HEK293 (cell line): Measurements from ENCODE around the gene ISOC2.
A peak's percentile ranks its signal among the peaks of the same experiment; 100 is the strongest.

Experiments
- CTCF ChIA-PET: fragments of 350-600 bp; formaldehyde crosslinking; extraction: SDS; loops from one replicate; lab custom pipeline; 2021; ENCODE audit warnings: antibody characterized with exemption; lab: Yijun Ruan, JAX
- POLR2A ChIA-PET: fragments of 300-600 bp; formaldehyde crosslinking; extraction: SDS; loops from one replicate; lab custom pipeline; 2020; ENCODE audit warnings: antibody characterized with exemption, inconsistent platforms; lab: Yijun Ruan, JAX
- H3K27ac ChIP-seq: fragments of 200-500 bp; sonication (Bioruptor generic); 2 replicates; pipeline ENCODE4 v1.5.1; 2014; ENCODE audit warnings: low read depth, low read length, control low read depth, inconsistent platforms; ENCODE audit errors: extremely low read depth
- H3K36me3 ChIP-seq, 2 experiments: fragments of 200-500 bp in 1 of 2; sonication (Bioruptor generic) in 1 of 2; 1 replicate in 1 of 2; 2 replicates in 1 of 2; pipeline ENCODE4 v1.5.1; 2014 to 2017; ENCODE audit warnings: inconsistent platforms in 2 of 2, low read length in 2 of 2; ENCODE audit not compliant: control insufficient read depth in 2 of 2, insufficient read depth in 1 of 2
- H3K4me1 ChIP-seq: fragments of 200-500 bp; sonication (Bioruptor generic); 2 replicates; pipeline ENCODE4 v1.5.1; 2014; ENCODE audit warnings: mild to moderate bottlenecking, low read length, inconsistent platforms; ENCODE audit not compliant: control insufficient read depth, insufficient read depth
- H3K4me3 ChIP-seq: 2 replicates; pipeline ENCODE4 v1.5.1; 2011; ENCODE audit warnings: low read depth, mild to moderate bottlenecking, control low read depth, low read length, moderate library complexity
- H3K9me3 ChIP-seq: fragments of 200-500 bp; sonication (Bioruptor generic); 2 replicates; pipeline ENCODE4 v1.5.1; 2014; ENCODE audit warnings: low read depth, low read length, inconsistent platforms; ENCODE audit not compliant: control insufficient read depth, insufficient read depth
- GLI4 ChIP-seq: fragments of 450-650 bp; formaldehyde crosslinking; IDR thresholded peaks from 2 replicates; pipeline ENCODE4 v1.5.1; 2016; ENCODE audit warnings: missing biosample characterization, missing genetic modification characterization
- RBAK ChIP-seq: fragments of 450-650 bp; formaldehyde crosslinking; IDR thresholded peaks from 2 replicates; pipeline ENCODE4 v1.5.1; 2016; ENCODE audit warnings: missing biosample characterization, missing genetic modification characterization
- SP3 ChIP-seq: fragments of 450-650 bp; formaldehyde crosslinking; IDR thresholded peaks from 2 replicates; pipeline ENCODE4 v1.5.1; 2016; ENCODE audit warnings: missing biosample characterization, missing genetic modification characterization
- ZEB2 ChIP-seq: fragments of 450-650 bp; formaldehyde crosslinking; IDR thresholded peaks from 2 replicates; pipeline ENCODE4 v1.5.1; 2016; ENCODE audit warnings: missing biosample characterization, missing genetic modification characterization
- ZFP69B ChIP-seq: fragments of 450-650 bp; formaldehyde crosslinking; IDR thresholded peaks from 2 replicates; pipeline ENCODE4 v1.5.1; 2016; ENCODE audit warnings: missing biosample characterization, missing genetic modification characterization
- ZNF132 ChIP-seq: fragments of 450-650 bp; formaldehyde crosslinking; IDR thresholded peaks from 2 replicates; pipeline ENCODE4 v1.5.1; 2017; ENCODE audit warnings: missing biosample characterization, missing genetic modification characterization, borderline replicate concordance
- ZNF16 ChIP-seq: fragments of 450-650 bp; formaldehyde crosslinking; IDR thresholded peaks from 2 replicates; pipeline ENCODE4 v1.5.1; 2016; ENCODE audit warnings: low read depth, missing biosample characterization, missing genetic modification characterization
- ZNF214 ChIP-seq: fragments of 450-650 bp; formaldehyde crosslinking; IDR thresholded peaks from 2 replicates; pipeline ENCODE4 v1.5.1; 2017; ENCODE audit warnings: missing biosample characterization, mild to moderate bottlenecking, missing genetic modification characterization, borderline replicate concordance
- ZNF292 ChIP-seq: fragments of 450-650 bp; formaldehyde crosslinking; IDR thresholded peaks from 2 replicates; pipeline ENCODE4 v1.5.1; 2016; ENCODE audit warnings: low read depth, missing biosample characterization, missing genetic modification characterization, borderline replicate concordance
- ZNF302 ChIP-seq: fragments of 450-650 bp; formaldehyde crosslinking; IDR thresholded peaks from 2 replicates; pipeline ENCODE4 v1.5.1; 2016; ENCODE audit warnings: missing biosample characterization, missing genetic modification characterization, low read depth
- ZNF366 ChIP-seq: fragments of 450-650 bp; formaldehyde crosslinking; conservative IDR thresholded peaks from 2 replicates; pipeline ENCODE4 v1.5.1; 2016; ENCODE audit warnings: missing biosample characterization, missing genetic modification characterization
- ZNF426 ChIP-seq: fragments of 450-650 bp; formaldehyde crosslinking; IDR thresholded peaks from 2 replicates; pipeline ENCODE4 v1.5.1; 2017; ENCODE audit warnings: missing biosample characterization, missing genetic modification characterization, mild to moderate bottlenecking, inconsistent platforms, moderate library complexity
- ZNF433 ChIP-seq: fragments of 450-650 bp; formaldehyde crosslinking; IDR thresholded peaks from 2 replicates; pipeline ENCODE4 v1.5.1; 2016; ENCODE audit warnings: missing biosample characterization, missing genetic modification characterization, low read depth
- ZNF521 ChIP-seq: fragments of 450-650 bp; formaldehyde crosslinking; IDR thresholded peaks from 2 replicates; pipeline ENCODE4 v1.5.1; 2017; ENCODE audit warnings: missing biosample characterization, mild to moderate bottlenecking, missing genetic modification characterization
- ZNF544 ChIP-seq: fragments of 450-650 bp; formaldehyde crosslinking; IDR thresholded peaks from 2 replicates; pipeline ENCODE4 v1.5.0; 2017; ENCODE audit warnings: missing biosample characterization, missing genetic modification characterization
- ZNF558 ChIP-seq: fragments of 450-650 bp; formaldehyde crosslinking; IDR thresholded peaks from 2 replicates; pipeline ENCODE4 v1.5.1; 2016; ENCODE audit warnings: missing biosample characterization, missing genetic modification characterization
- ZNF571 ChIP-seq: fragments of 450-650 bp; formaldehyde crosslinking; IDR thresholded peaks from 2 replicates; pipeline ENCODE4 v1.5.0; 2017; ENCODE audit warnings: missing biosample characterization, missing genetic modification characterization
- ZNF596 ChIP-seq: fragments of 450-650 bp; IDR thresholded peaks from 2 replicates; pipeline ENCODE4 v1.5.0; 2018; ENCODE audit warnings: missing biosample characterization, mild to moderate bottlenecking, missing genetic modification characterization, moderate library complexity
- ZNF654 ChIP-seq: fragments of 450-650 bp; formaldehyde crosslinking; IDR thresholded peaks from 2 replicates; pipeline ENCODE4 v1.5.1; 2016; ENCODE audit warnings: low read depth, missing biosample characterization, missing genetic modification characterization
- ZNF670 ChIP-seq: fragments of 450-650 bp; formaldehyde crosslinking; IDR thresholded peaks from 2 replicates; pipeline ENCODE4 v1.5.1; 2016; ENCODE audit warnings: missing biosample characterization, missing genetic modification characterization, low read depth
- ZNF785 ChIP-seq: fragments of 450-650 bp; formaldehyde crosslinking; IDR thresholded peaks from 2 replicates; pipeline ENCODE4 v1.5.1; 2016; ENCODE audit warnings: missing biosample characterization, missing genetic modification characterization
- ZNF792 ChIP-seq: fragments of 450-650 bp; formaldehyde crosslinking; IDR thresholded peaks from 2 replicates; pipeline ENCODE4 v1.5.1; 2016; ENCODE audit warnings: missing biosample characterization, missing genetic modification characterization
- ZNF843 ChIP-seq: fragments of 450-650 bp; formaldehyde crosslinking; IDR thresholded peaks from 2 replicates; pipeline ENCODE4 v1.5.1; 2016; ENCODE audit warnings: missing biosample characterization, missing genetic modification characterization
- ZSCAN16 ChIP-seq: fragments of 450-650 bp; formaldehyde crosslinking; IDR thresholded peaks from 2 replicates; pipeline ENCODE4 v1.5.1; 2016; ENCODE audit warnings: missing biosample characterization, missing genetic modification characterization
- ZSCAN30 ChIP-seq: fragments of 450-650 bp; IDR thresholded peaks from 2 replicates; pipeline ENCODE4 v1.5.1; 2018; ENCODE audit warnings: missing biosample characterization, mild to moderate bottlenecking, missing genetic modification characterization, moderate library complexity
- TF ChIP-seq, protein P1 (sequence below): fragments of 450-650 bp; formaldehyde crosslinking; IDR thresholded peaks from 2 replicates; pipeline ENCODE4 v1.5.1; 2016; ENCODE audit warnings: missing biosample characterization, missing genetic modification characterization, low read depth
- TF ChIP-seq, protein P2 (sequence below): fragments of 450-650 bp; formaldehyde crosslinking; IDR thresholded peaks from 2 replicates; pipeline ENCODE4 v1.5.0; 2017; ENCODE audit warnings: missing biosample characterization, missing genetic modification characterization, borderline replicate concordance
- TF ChIP-seq, protein P3 (sequence below): fragments of 450-650 bp; formaldehyde crosslinking; optimal IDR thresholded peaks from 2 replicates; pipeline ENCODE3; 2016; ENCODE audit warnings: missing biosample characterization, mild to moderate bottlenecking, missing genetic modification characterization
- TF ChIP-seq, protein P4 (sequence below): fragments of 450-650 bp; IDR thresholded peaks from 2 replicates; pipeline ENCODE4 v1.5.1; 2018; ENCODE audit warnings: missing biosample characterization, mild to moderate bottlenecking, missing genetic modification characterization

The ISOC2 gene

DNA sequence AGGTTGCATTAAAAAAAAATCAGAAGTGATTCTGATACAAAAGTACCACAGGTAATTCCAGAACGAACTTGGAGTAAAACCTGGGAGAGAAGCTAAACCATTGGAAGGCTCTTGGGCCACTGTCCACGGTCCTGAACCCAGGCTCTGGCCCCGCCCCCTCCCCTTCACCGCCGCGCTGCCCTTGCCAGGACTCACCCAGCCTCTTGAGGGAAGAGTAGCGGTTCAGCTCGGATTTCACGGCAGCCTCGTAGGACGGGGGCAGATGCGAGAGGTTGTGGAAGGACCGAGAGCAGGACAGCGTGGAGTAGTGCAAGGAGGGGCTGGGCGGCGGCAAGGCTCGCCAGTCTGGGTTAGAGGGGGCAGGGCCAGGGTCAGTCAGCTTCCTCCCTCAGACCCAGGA lies 24.0 kb downstream of the ISOC2 start:
- no peaks in the 10 kb centered on the region for H3K36me3 ChIP-seq
- no peaks in the 10 kb centered on the region for H3K9me3 ChIP-seq
- H3K4me1 ChIP-seq = peaks cover 3% of the 10 kb centered on the region; the same call in 1 of the 2 replicates
- POLR2A ChIA-PET = interaction anchor here (0.5 to 1.8 kb wide), 7 partner anchors 24 to 250 kb away, joined by 3 to 13 read pairs (median 3); partner anchors contain the start of genes ISOC2, UBE2S and ZNF628
- CTCF ChIA-PET = interaction anchor here (0.7 to 1.8 kb wide), 7 partner anchors 16 to 358 kb away, joined by 3 to 7 read pairs (median 4); no protein-coding TSS in a partner anchor
- H3K27ac ChIP-seq = no peak overlapping the region
- H3K4me3 ChIP-seq = no peak overlapping the region
- TF ChIP-seq, protein P1, sequence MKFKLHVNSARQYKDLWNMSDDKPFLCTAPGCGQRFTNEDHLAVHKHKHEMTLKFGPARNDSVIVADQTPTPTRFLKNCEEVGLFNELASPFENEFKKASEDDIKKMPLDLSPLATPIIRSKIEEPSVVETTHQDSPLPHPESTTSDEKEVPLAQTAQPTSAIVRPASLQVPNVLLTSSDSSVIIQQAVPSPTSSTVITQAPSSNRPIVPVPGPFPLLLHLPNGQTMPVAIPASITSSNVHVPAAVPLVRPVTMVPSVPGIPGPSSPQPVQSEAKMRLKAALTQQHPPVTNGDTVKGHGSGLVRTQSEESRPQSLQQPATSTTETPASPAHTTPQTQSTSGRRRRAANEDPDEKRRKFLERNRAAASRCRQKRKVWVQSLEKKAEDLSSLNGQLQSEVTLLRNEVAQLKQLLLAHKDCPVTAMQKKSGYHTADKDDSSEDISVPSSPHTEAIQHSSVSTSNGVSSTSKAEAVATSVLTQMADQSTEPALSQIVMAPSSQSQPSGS (tag by site-specific recombination) = no peak
- no peak for TF ChIP-seq ZNF792 (tag by site-specific recombination)
- no peak for TF ChIP-seq ZNF558 (tag by site-specific recombination)
- TF ChIP-seq ZSCAN30 = no peak
- peak; percentile 43 for TF ChIP-seq SP3
- TF ChIP-seq GLI4 (tag by site-specific recombination) = no peak
- no peak for TF ChIP-seq ZNF785 (tag by site-specific recombination)
- no peak for TF ChIP-seq ZNF426
- no peak for TF ChIP-seq ZNF16 (tag by site-specific recombination)
- no peak for TF ChIP-seq ZSCAN16
- no peak for TF ChIP-seq ZNF433
- TF ChIP-seq ZNF292 (tag by site-specific recombination) = no peak
- TF ChIP-seq ZNF843 (tag by site-specific recombination) = no peak
- TF ChIP-seq ZNF571 (tag by site-specific recombination) = no peak
- TF ChIP-seq ZNF596 (tag by site-specific recombination) = no peak
- no peak for TF ChIP-seq ZNF214 (tag by site-specific recombination)
- 0 out of 2 replicates have a peak, but pooled peaks have one; percentile 17 for TF ChIP-seq ZEB2 (tag by site-specific recombination)
- TF ChIP-seq ZNF654 (tag by site-specific recombination) = no peak
- no peak for TF ChIP-seq ZNF366 (tag by site-specific recombination)
- no peak for TF ChIP-seq ZNF670
- TF ChIP-seq ZNF544 = no peak
- TF ChIP-seq, protein P2, sequence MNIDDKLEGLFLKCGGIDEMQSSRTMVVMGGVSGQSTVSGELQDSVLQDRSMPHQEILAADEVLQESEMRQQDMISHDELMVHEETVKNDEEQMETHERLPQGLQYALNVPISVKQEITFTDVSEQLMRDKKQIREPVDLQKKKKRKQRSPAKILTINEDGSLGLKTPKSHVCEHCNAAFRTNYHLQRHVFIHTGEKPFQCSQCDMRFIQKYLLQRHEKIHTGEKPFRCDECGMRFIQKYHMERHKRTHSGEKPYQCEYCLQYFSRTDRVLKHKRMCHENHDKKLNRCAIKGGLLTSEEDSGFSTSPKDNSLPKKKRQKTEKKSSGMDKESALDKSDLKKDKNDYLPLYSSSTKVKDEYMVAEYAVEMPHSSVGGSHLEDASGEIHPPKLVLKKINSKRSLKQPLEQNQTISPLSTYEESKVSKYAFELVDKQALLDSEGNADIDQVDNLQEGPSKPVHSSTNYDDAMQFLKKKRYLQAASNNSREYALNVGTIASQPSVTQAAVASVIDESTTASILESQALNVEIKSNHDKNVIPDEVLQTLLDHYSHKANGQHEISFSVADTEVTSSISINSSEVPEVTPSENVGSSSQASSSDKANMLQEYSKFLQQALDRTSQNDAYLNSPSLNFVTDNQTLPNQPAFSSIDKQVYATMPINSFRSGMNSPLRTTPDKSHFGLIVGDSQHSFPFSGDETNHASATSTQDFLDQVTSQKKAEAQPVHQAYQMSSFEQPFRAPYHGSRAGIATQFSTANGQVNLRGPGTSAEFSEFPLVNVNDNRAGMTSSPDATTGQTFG = no peak
- TF ChIP-seq ZFP69B (tag by site-specific recombination) = no peak
- TF ChIP-seq RBAK (tag by site-specific recombination) = no peak
- no peak for TF ChIP-seq ZNF521 (tag by site-specific recombination)
- no peak for TF ChIP-seq ZNF132 (tag by site-specific recombination)
- TF ChIP-seq, protein P3, sequence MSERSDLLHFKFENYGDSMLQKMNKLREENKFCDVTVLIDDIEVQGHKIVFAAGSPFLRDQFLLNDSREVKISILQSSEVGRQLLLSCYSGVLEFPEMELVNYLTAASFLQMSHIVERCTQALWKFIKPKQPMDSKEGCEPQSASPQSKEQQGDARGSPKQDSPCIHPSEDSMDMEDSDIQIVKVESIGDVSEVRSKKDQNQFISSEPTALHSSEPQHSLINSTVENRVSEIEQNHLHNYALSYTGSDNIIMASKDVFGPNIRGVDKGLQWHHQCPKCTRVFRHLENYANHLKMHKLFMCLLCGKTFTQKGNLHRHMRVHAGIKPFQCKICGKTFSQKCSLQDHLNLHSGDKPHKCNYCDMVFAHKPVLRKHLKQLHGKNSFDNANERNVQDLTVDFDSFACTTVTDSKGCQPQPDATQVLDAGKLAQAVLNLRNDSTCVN (tag by site-specific recombination) = no peak
- no peak for TF ChIP-seq ZNF302 (tag by site-specific recombination)
- TF ChIP-seq, protein P4, sequence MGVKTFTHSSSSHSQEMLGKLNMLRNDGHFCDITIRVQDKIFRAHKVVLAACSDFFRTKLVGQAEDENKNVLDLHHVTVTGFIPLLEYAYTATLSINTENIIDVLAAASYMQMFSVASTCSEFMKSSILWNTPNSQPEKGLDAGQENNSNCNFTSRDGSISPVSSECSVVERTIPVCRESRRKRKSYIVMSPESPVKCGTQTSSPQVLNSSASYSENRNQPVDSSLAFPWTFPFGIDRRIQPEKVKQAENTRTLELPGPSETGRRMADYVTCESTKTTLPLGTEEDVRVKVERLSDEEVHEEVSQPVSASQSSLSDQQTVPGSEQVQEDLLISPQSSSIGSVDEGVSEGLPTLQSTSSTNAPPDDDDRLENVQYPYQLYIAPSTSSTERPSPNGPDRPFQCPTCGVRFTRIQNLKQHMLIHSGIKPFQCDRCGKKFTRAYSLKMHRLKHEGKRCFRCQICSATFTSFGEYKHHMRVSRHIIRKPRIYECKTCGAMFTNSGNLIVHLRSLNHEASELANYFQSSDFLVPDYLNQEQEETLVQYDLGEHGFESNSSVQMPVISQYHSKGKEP = no peak
